ENCODE data around the gene VPS13A.

Gene VPS13A

GRCh38 chr9:77194423-77194822 is 17.1 kb downstream of the VPS13A start:
- peaks cover 9% of the 10 kb centered on the region for H3K4me1 ChIP-seq (ENCODE audit: control insufficient read depth, low read depth, low read length)
- no peaks in the 10 kb centered on the region for H3K27me3 ChIP-seq (ENCODE audit: control insufficient read depth, insufficient read depth, low read length)
- no peak overlapping the region for H3K9ac ChIP-seq (ENCODE audit: low read length)
- no peak overlapping the region for H3K27ac ChIP-seq (ENCODE audit: low read length)
- no peak overlapping the region for H3K4me3 ChIP-seq (ENCODE audit: low read length)
- no peaks in the 10 kb centered on the region for H3K36me3 ChIP-seq (ENCODE audit: control insufficient read depth, low read depth, low read length)
- no peaks in the 10 kb centered on the region for H3K9me3 ChIP-seq (ENCODE audit: control insufficient read depth, low read depth, low read length)

DNA sequence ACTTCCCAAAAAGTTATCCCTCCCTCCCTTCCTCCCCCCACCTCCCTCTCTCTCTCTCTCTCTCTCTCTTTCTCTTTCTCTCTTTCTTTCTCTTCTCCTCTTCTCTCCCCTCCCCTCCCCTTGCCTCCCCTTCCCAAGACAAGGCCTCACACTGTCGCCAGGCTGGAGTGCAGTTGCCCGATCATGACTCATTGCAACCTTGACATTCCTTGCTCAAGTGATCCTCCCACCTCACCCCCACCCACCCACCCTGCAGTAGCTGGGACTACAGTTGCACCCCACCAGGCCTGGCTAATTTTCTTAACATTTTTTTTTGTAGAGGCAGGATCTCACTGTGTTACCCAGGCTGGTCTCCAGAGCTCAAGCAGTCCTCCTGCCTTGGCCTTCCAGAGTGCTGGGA is 32.8 kb downstream of the VPS13A start:
- H3K27ac ChIP-seq (ENCODE audit: low read length): no peak overlapping the region

DNA sequence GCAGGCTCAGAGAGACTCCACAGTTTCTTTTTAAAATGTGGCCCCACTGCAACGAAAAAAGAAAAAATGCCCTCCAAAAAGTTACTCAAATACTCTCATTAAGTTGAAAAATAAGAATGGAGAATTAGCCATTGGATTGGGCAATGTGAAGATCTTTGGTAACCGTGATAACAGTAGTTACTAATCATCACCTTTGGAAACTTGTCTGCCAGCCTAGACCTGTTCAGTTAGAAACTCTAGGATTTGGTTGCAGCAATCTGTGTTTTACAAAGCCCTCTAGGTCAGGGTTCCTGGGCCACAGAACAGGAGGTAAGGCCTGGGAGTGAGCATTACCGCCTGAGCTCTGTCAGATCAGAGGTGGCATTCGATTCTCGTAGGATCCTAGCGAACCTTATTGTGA is 34.2 kb downstream of the VPS13A start:
- H3K27me3 ChIP-seq (ENCODE audit: control insufficient read depth, insufficient read depth, low read length): no peaks in the 10 kb centered on the region
- H3K4me3 ChIP-seq (ENCODE audit: low read length): no peak overlapping the region
- H3K27ac ChIP-seq (ENCODE audit: low read length): no peak overlapping the region
- no peaks in the 10 kb centered on the region for H3K9me3 ChIP-seq (ENCODE audit: control insufficient read depth, low read depth, low read length)
- H3K9ac ChIP-seq (ENCODE audit: low read length): no peak overlapping the region
- peaks cover 4% of the 10 kb centered on the region for H3K4me1 ChIP-seq (ENCODE audit: control insufficient read depth, low read depth, low read length)
- peaks cover 31% of the 10 kb centered on the region for H3K36me3 ChIP-seq (ENCODE audit: control insufficient read depth, low read depth, low read length)

More for the DNA sequence above, 32.8 kb downstream of the VPS13A start:
- peaks cover 4% of the 10 kb centered on the region for H3K4me1 ChIP-seq (ENCODE audit: control insufficient read depth, low read depth, low read length)
- H3K9ac ChIP-seq (ENCODE audit: low read length): no peak overlapping the region
- H3K4me3 ChIP-seq (ENCODE audit: low read length): no peak overlapping the region
- H3K9me3 ChIP-seq (ENCODE audit: control insufficient read depth, low read depth, low read length): no peaks in the 10 kb centered on the region
- no peaks in the 10 kb centered on the region for H3K27me3 ChIP-seq (ENCODE audit: control insufficient read depth, insufficient read depth, low read length)
- H3K36me3 ChIP-seq (ENCODE audit: control insufficient read depth, low read depth, low read length): peaks cover 26% of the 10 kb centered on the region

GRCh38 chr9:77212801-77213200 is 35.5 kb downstream of the VPS13A start:
- H3K9me3 ChIP-seq (ENCODE audit: control insufficient read depth, low read depth, low read length): no peaks in the 10 kb centered on the region
- no peaks in the 10 kb centered on the region for H3K27me3 ChIP-seq (ENCODE audit: control insufficient read depth, insufficient read depth, low read length)
- peaks cover 4% of the 10 kb centered on the region for H3K4me1 ChIP-seq (ENCODE audit: control insufficient read depth, low read depth, low read length)
- no peak overlapping the region for H3K9ac ChIP-seq (ENCODE audit: low read length)
- H3K36me3 ChIP-seq (ENCODE audit: control insufficient read depth, low read depth, low read length): peaks cover 31% of the 10 kb centered on the region
- H3K4me3 ChIP-seq (ENCODE audit: low read length): no peak overlapping the region
- H3K27ac ChIP-seq (ENCODE audit: low read length): no peak overlapping the region

DNA sequence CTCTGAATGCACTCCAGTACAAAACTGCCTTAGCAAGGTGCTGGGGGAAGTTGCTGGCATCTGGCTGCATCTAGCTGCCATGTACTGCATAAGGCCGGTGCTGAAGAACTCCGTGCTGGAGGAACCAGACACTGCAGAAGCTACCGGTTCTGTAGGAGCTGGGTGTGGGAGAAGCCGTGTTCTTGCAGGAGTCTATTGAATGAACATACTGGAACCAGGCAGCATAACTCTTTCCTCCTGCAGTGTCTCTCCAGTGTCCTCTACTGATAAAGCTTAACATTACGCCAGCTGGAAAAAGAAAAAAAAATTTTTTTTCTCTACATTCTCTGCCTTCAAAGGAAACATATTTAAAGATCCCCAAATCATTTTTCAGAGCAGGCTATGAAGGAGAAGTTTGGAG is 38.5 kb downstream of the VPS13A start:
- Histone ChIP-seq H3K27ac (ENCODE audit: low read length) (no peak overlapping the region), H3K4me3 (ENCODE audit: low read length) (no peak overlapping the region), H3K36me3 (ENCODE audit: control insufficient read depth, low read depth, low read length) (peaks cover 33% of the 10 kb centered on the region), H3K27me3 (ENCODE audit: control insufficient read depth, insufficient read depth, low read length) (no peaks in the 10 kb centered on the region), H3K4me1 (ENCODE audit: control insufficient read depth, low read depth, low read length) (no peaks in the 10 kb centered on the region), H3K9ac (ENCODE audit: low read length) (no peak overlapping the region), H3K9me3 (ENCODE audit: control insufficient read depth, low read depth, low read length) (no peaks in the 10 kb centered on the region)

DNA sequence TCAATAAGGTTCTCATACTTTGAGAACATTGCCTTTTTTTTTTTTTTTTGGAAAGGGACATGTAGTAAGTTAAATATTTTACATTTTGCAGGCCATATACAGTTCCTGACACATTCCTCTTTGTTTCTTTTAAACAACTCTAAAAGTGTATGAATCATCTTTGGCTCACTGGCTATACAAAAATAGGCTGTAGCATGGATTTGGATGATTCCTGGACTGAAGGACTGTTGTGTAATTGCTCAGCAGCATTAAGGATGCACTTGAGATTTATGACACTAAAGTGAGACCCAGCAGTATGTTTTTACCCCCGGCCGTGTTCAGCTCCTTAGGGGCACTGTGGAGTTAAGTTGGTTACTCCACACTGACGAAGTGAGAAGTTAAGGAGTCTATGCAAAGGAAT is 41.3 kb downstream of the VPS13A start:
- H3K27me3 ChIP-seq (ENCODE audit: control insufficient read depth, insufficient read depth, low read length): no peaks in the 10 kb centered on the region
- no peaks in the 10 kb centered on the region for H3K4me1 ChIP-seq (ENCODE audit: control insufficient read depth, low read depth, low read length)
- no peak overlapping the region for H3K9ac ChIP-seq (ENCODE audit: low read length)
- no peak overlapping the region for H3K27ac ChIP-seq (ENCODE audit: low read length)
- peaks cover 34% of the 10 kb centered on the region for H3K36me3 ChIP-seq (ENCODE audit: control insufficient read depth, low read depth, low read length)
- no peak overlapping the region for H3K4me3 ChIP-seq (ENCODE audit: low read length)
- no peaks in the 10 kb centered on the region for H3K9me3 ChIP-seq (ENCODE audit: control insufficient read depth, low read depth, low read length)

GRCh38 chr9:77221431-77221830 is 44.1 kb downstream of the VPS13A start:
- no peaks in the 10 kb centered on the region for H3K9me3 ChIP-seq (ENCODE audit: control insufficient read depth, low read depth, low read length)
- H3K4me1 ChIP-seq (ENCODE audit: control insufficient read depth, low read depth, low read length): peaks cover 6% of the 10 kb centered on the region
- peaks cover 22% of the 10 kb centered on the region for H3K36me3 ChIP-seq (ENCODE audit: control insufficient read depth, low read depth, low read length)
- no peak overlapping the region for H3K27ac ChIP-seq (ENCODE audit: low read length)
- no peaks in the 10 kb centered on the region for H3K27me3 ChIP-seq (ENCODE audit: control insufficient read depth, insufficient read depth, low read length)
- H3K9ac ChIP-seq (ENCODE audit: low read length): no peak overlapping the region
- H3K4me3 ChIP-seq (ENCODE audit: low read length): no peak overlapping the region

DNA sequence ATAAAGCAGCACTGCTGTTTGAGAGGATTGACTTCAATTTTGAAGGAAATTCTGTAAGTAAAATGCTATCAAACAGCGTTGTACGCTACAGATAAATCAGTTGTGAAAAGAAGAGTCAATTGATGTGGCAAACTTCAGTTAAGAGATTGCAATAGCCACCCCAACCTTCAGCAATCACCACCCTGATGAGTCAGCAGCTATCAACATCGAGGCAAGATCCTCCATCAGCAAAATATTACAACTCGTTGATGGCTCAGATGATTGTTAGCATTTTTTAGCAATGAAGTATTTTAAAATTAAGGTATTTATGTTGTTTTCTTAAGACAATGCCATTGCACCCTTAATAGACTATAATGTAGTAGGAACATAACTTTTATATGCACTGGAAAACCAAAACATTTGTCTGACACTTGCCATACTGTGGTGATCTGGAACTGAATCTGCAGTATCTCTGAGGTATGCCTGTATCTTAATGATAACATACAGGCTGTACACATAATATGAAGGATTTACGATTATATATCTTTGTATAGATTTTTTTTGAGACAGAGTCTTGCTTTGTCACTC is 47.5 kb downstream of the VPS13A start:
- Histone ChIP-seq H3K36me3 (ENCODE audit: control insufficient read depth, low read depth, low read length) (peaks cover 38% of the 10 kb centered on the region), H3K4me3 (ENCODE audit: low read length) (no peak overlapping the region), H3K9ac (ENCODE audit: low read length) (no peak overlapping the region), H3K27ac (ENCODE audit: low read length) (no peak overlapping the region), H3K4me1 (ENCODE audit: control insufficient read depth, low read depth, low read length) (peaks cover 6% of the 10 kb centered on the region), H3K27me3 (ENCODE audit: control insufficient read depth, insufficient read depth, low read length) (no peaks in the 10 kb centered on the region), H3K9me3 (ENCODE audit: control insufficient read depth, low read depth, low read length) (no peaks in the 10 kb centered on the region)

GRCh38 chr9:77236693-77237092 is 59.4 kb downstream of the VPS13A start:
- no peak overlapping the region for H3K4me3 ChIP-seq (ENCODE audit: low read length)
- H3K4me1 ChIP-seq (ENCODE audit: control insufficient read depth, low read depth, low read length): no peaks in the 10 kb centered on the region
- no peaks in the 10 kb centered on the region for H3K9me3 ChIP-seq (ENCODE audit: control insufficient read depth, low read depth, low read length)
- peaks cover 11% of the 10 kb centered on the region for H3K36me3 ChIP-seq (ENCODE audit: control insufficient read depth, low read depth, low read length)
- H3K9ac ChIP-seq (ENCODE audit: low read length): no peak overlapping the region
- no peaks in the 10 kb centered on the region for H3K27me3 ChIP-seq (ENCODE audit: control insufficient read depth, insufficient read depth, low read length)
- H3K27ac ChIP-seq (ENCODE audit: low read length): no peak overlapping the region

DNA sequence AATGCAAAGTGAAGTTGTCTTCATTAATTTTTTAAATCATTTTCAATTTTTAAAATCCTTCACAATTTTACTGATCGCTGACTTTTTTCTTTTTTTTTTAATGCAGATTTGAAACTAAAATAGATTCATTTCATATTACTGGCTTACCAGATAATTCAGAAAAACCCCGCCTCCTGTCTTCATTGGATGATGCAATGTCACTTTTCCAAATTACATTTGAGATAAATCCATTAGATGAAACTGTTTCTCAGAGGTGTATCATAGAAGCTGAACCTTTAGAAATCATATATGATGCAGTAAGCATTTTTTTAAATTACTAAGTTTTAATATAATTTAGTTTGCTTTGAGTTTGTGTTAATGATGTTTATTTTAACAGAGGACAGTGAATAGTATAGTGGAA is 60.6 kb downstream of the VPS13A start:
- H3K4me3 ChIP-seq (ENCODE audit: low read length): no peak overlapping the region
- peaks cover 9% of the 10 kb centered on the region for H3K36me3 ChIP-seq (ENCODE audit: control insufficient read depth, low read depth, low read length)
- H3K4me1 ChIP-seq (ENCODE audit: control insufficient read depth, low read depth, low read length): no peaks in the 10 kb centered on the region
- no peaks in the 10 kb centered on the region for H3K9me3 ChIP-seq (ENCODE audit: control insufficient read depth, low read depth, low read length)
- no peak overlapping the region for H3K27ac ChIP-seq (ENCODE audit: low read length)
- no peak overlapping the region for H3K9ac ChIP-seq (ENCODE audit: low read length)
- H3K27me3 ChIP-seq (ENCODE audit: control insufficient read depth, insufficient read depth, low read length): no peaks in the 10 kb centered on the region

DNA sequence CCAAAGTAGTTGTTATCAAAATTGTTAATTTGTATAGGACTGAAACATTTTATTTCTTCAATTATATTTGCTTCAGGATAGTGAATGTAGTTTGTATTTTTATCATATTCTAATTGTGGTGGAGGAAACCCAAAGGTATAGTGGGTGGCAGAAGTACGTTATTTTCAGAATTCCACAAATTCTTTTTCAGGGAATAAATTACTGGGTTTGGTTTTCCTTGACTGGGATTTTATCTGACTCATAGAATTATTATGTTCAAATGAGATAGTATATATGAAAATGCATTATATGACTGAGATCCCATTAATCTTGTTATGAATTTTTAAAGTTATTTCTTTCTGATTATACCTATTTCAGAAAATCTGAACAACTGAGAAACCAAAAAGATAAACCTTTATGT is 73.7 kb downstream of the VPS13A start:
- Histone ChIP-seq H3K27me3 (ENCODE audit: control insufficient read depth, insufficient read depth, low read length) (no peaks in the 10 kb centered on the region), H3K9ac (ENCODE audit: low read length) (no peak overlapping the region), H3K4me3 (ENCODE audit: low read length) (no peak overlapping the region), H3K9me3 (ENCODE audit: control insufficient read depth, low read depth, low read length) (no peaks in the 10 kb centered on the region), H3K27ac (ENCODE audit: low read length) (no peak overlapping the region), H3K36me3 (ENCODE audit: control insufficient read depth, low read depth, low read length) (peaks cover 4% of the 10 kb centered on the region), H3K4me1 (ENCODE audit: control insufficient read depth, low read depth, low read length) (peaks cover 17% of the 10 kb centered on the region)

DNA sequence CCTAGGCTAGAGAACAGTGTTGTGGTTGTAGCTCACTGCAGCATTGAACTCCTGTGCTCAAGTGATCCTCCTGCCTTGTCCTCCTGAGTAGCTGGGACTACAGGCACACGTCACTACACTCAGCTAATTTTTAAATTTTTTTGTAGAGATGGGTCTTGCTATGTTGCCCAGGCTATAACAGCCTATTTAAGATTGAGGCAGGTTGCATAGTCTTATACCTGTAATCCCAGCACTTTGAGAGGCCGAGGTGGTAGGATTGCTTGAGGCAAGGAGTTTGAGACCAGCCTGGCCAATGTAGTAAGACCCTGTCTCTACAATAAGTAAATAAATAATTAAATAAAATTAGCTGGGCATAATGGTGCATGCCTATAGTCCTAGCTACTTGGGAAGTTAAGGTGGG is 79.9 kb downstream of the VPS13A start:
- H3K9me3 ChIP-seq (ENCODE audit: control insufficient read depth, low read depth, low read length): no peaks in the 10 kb centered on the region
- H3K27me3 ChIP-seq (ENCODE audit: control insufficient read depth, insufficient read depth, low read length): no peaks in the 10 kb centered on the region
- no peak overlapping the region for H3K27ac ChIP-seq (ENCODE audit: low read length)
- H3K4me1 ChIP-seq (ENCODE audit: control insufficient read depth, low read depth, low read length): peaks cover 19% of the 10 kb centered on the region
- no peak overlapping the region for H3K4me3 ChIP-seq (ENCODE audit: low read length)
- H3K36me3 ChIP-seq (ENCODE audit: control insufficient read depth, low read depth, low read length): no peaks in the 10 kb centered on the region
- no peak overlapping the region for H3K9ac ChIP-seq (ENCODE audit: low read length)

Measured in iPS-18a (cell line).